Fibroblast of skin of right biceps (primary cell): Measurements from ENCODE around the gene CDH6.

Source experiments
- DNase-seq: peaks from one replicate; pipeline ENCODE4 v3.0.0-alpha.2; 2013

The CDH6 gene

DNA sequence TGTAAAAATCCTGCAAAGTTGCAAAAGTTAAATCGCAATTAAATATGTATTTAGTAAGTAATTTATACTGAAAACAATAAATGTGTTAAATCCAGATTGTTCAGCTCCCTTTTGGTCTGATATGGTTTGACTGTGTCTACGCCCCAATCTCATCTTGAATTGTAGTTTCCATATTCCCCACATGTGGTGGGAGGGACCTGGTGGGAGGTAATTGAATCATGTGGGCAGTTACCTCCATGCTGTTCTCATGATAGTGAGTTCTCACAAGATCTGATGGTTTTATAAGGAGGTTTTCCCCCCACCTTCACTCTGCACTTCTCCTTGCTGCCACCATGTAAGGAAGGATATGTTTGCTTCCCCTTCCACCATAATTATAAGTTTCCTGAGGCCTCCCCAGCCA is 140.0 kb downstream of the CDH6 start:
- DNase-seq: no peak

DNA sequence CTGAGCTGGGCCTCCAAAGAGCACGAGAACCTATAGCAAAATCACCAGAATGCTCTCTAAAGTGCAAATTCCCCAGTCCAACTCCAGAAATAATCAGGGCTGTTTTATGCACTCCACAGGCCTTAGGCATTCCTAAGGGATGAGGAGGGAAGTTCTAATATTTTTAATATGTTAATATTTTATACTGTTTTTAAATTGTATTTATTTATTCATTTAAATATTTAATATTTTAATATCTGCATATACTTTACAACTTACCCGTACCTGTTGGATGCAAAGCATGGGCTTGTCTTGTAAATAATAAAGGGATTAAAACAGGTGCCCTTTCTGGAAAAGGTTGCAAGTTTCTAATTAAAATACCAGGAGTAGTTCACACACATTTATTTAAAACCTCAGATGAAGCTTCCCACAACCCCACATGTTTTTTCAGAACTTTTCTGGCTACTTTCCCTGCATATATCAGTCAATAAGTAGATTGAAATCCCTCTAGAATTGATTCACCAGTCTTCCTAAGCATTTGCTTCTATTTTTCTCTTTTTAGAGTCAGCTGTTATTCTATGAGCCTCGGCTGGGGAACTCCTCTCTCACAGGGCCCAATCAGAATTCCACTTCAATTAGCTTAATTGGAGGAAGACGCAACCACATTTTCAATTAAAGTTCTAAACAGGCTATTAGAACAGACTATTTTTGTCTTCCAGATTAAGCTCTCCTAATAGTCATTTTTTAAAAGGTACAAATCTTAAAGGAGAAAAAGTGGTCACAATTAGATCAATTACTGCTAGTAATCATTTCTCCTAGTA is 140.8 kb downstream of the CDH6 start:
- peak; percentile 20 for DNase-seq

GRCh38 chr5:31335456-31335855 is 142.0 kb downstream of the CDH6 start:
- no peak for DNase-seq

DNA sequence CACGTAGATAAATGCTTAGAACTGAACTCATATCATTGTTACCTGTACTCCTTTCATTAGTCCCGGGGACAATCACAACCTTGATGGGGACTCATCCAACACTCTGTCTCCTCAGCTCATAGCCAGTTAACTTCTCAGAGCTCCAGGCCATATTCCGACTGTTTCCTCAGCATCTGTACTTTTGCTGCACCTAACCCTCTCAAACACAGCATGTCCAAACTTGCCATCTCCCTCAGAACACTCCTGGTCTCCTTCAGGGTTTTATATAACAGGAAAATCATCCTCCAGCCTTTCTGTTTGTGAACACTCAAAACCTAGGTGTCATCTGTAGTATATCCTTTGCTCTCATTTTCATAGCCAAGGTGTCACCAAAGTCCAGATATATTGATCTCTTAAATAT is 150.5 kb downstream of the CDH6 start:
- DNase-seq: no peak

DNA sequence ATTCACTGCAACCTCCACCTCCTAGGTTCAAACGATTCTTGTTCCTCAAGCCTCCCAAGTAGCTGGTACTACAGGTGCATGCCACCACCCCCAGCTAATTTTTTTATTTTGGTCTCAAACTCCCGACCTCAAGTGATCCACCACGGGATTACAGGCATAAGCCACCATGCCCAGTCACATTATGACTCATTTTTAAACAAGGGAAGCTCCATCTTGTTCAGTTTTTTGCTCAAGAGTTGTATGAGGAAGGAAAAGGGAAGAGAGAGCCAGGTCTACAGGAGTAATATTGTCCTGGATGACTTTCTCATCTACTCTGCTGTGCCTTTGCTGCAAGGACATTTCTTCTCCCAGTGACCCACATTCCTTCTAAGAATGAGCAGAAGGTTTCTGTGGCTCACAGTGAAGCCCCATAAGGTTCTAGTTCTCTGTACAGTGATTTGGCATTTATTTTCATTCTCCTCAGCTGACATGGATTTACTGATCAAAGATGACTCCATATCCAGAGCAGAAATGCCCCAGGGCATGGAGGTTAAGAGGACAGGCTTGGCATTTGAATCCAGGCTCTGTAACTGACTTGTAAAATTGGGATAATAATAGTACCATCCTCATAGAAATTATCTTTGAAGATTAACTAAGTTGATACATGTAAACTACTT is 153.5 kb downstream of the CDH6 start:
- DNase-seq: no peak

GRCh38 chr5:31347552-31347905 is 154.0 kb downstream of the CDH6 start:
- DNase-seq: no peak

DNA sequence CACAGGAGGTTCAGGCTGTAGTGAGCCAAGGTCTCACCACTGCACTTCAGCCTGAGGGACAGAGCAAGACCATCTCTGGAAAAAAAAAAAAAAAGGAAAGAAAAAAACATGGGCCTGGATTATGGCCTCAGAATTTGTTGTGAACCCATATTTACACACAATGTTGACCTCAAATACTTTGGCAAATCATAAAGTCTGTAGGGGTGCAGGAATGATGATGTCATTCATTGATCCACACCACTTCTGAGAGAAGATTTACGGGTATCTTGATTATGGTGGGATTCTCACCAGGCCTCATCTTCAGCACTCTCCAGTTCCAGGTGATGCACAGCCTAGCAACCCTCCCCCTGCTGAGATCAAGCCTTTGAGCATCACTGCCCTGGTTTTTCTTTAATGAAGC is 156.9 kb downstream of the CDH6 start:
- DNase-seq: no peak

- DNase-seq: peak; percentile 36
These were observed 161.9 kb downstream of the CDH6 start for GRCh38 chr5:31355337-31355736.

- no peak for DNase-seq
These were observed 163.6 kb downstream of the CDH6 start for GRCh38 chr5:31357038-31357437.

GRCh38 chr5:31359839-31360238 is 166.4 kb downstream of the CDH6 start:
- DNase-seq: no peak

- peak; percentile 92 for DNase-seq
These were observed 167.7 kb downstream of the CDH6 start for GRCh38 chr5:31361234-31361633.

- DNase-seq: peak; percentile 85
These were observed 168.4 kb downstream of the CDH6 start for GRCh38 chr5:31361704-31362528.

DNA sequence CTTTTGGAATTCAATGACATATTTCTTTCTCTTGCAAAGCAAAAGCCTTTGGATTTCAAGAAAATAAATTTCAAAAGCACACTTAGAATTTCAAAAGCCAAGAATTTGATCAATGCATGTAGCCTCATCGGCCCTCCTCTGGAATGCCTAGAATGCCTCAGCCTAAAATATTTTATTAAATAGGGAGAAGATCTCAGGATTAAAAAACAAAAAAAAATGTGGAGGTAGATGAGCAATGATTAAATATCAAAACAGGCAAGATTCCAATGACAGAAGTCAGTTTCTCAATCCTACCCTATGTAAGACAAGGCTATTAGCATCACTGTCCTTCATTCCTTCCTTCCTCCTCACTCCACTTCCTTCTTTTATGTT is 169.0 kb downstream of the CDH6 start:
- peak; percentile 87 for DNase-seq

GRCh38 chr5:31362931-31363568 is 169.6 kb downstream of the CDH6 start:
- DNase-seq: peak; percentile 69

- DNase-seq: peak; percentile 93
These were observed 171.6 kb downstream of the CDH6 start for GRCh38 chr5:31364881-31365636.

GRCh38 chr5:31365776-31366175 is 172.3 kb downstream of the CDH6 start:
- DNase-seq: no peak

- peak; percentile 89 for DNase-seq
These were observed 173.5 kb downstream of the CDH6 start for GRCh38 chr5:31366941-31367340.

GRCh38 chr5:31372124-31372523 is 178.6 kb downstream of the CDH6 start:
- DNase-seq: no peak

DNA sequence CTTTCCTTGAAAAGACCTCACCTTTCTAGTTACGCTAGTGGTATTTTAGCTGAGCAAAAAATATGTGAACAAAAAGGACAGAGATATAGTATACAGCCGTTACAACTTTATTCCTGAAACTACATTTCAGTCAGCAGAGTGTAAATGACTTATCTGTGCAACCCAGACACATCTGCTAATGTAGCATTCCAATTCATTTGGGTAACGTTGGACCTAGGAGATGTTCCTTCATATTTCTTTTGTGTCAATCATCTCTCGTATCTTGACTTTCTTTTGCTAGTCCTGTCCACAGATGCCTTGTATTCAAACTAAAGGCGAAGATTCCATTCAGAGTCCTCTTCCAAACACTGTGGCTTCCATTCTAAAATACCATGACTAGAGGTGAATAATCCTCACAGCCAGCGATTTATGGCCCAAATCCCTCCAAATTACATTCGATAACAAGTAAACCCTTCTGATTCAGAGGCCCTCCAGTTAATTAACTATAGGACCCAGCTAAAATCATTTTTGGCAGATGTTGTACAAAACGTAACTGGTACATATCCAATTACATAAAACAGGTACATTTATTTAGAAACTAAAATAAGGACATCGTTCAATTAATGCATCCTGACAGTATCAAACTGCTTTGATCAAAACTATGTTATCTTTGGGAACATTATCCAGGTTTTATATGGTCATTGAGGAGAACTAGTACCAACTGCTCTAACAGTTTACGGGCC is 182.7 kb downstream of the CDH6 start:
- DNase-seq: no peak

- DNase-seq: no peak
These were observed 183.9 kb downstream of the CDH6 start for GRCh38 chr5:31377274-31377946.

DNA sequence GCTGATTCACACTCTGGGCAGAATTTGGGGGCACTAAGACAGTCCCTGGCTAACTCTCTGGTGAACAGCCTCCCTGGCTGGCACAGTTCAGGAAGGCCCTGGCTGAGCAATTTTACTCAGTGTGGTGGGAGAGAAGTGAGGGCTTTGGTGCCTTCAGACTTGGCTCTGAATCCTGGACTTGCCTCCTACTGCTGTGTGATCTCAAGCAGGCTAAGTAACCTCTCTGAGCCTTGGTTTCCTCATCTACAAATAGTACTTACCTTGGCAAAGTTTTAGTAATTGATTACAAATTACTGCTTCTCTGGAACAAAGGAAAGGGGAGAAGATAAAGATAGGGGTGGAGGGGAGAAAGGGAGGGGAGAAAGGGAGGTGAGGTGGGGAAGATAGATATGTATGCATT is 184.7 kb downstream of the CDH6 start:
- DNase-seq: no peak
